Kidney epithelial cell (primary cell): ENCODE data around the gene SPDYC. TPM values are rescaled to one million over a fixed set of nuclear protein-coding genes. Genes with fewer than 3 reads are reported as not detected.
A peak's percentile ranks its signal among the peaks of the same experiment; 100 is the strongest.

Experiments used
- DNase-seq: peaks from one replicate; pipeline ENCODE4 v3.0.0-alpha.2; 2010; ENCODE audit warnings: low read depth
- H3K27me3 ChIP-seq: 2 replicates; pipeline ENCODE4 v1.6.0; 2011; ENCODE audit warnings: low read length; ENCODE audit not compliant: control insufficient read depth, insufficient read depth
- H3K36me3 ChIP-seq: 2 replicates; pipeline ENCODE4 v1.5.1; 2011; ENCODE audit warnings: low read length; ENCODE audit not compliant: control insufficient read depth, insufficient read depth
- H3K4me3 ChIP-seq: 2 replicates; pipeline ENCODE4 v1.5.1; 2011; ENCODE audit warnings: low read depth, mild to moderate bottlenecking, control low read depth, low read length
- total RNA-seq: library from RNA; depleted of rRNA; stranded (reverse); fragments of >200 nt; gene quantifications from 2 replicates; pipeline ENCODE4 v1.2.3, GENCODE V29; 2015
- TF ChIP-seq, protein P1 (sequence below): IDR thresholded peaks from 2 replicates; pipeline ENCODE4 v1.5.1; 2011; ENCODE audit warnings: mild to moderate bottlenecking, moderate library complexity, low read length, control low read depth, inconsistent platforms; ENCODE audit not compliant: insufficient read depth, poor library complexity, severe bottlenecking

SPDYC gene
- total RNA-seq, 1 donor from 2014 or later = not detected

- Histone ChIP-seq H3K36me3 (peaks cover 5% of the 10 kb centered on the region), H3K4me3 (no peak overlapping the region), H3K27me3 (no peaks in the 10 kb centered on the region)
- TF ChIP-seq, protein P1, sequence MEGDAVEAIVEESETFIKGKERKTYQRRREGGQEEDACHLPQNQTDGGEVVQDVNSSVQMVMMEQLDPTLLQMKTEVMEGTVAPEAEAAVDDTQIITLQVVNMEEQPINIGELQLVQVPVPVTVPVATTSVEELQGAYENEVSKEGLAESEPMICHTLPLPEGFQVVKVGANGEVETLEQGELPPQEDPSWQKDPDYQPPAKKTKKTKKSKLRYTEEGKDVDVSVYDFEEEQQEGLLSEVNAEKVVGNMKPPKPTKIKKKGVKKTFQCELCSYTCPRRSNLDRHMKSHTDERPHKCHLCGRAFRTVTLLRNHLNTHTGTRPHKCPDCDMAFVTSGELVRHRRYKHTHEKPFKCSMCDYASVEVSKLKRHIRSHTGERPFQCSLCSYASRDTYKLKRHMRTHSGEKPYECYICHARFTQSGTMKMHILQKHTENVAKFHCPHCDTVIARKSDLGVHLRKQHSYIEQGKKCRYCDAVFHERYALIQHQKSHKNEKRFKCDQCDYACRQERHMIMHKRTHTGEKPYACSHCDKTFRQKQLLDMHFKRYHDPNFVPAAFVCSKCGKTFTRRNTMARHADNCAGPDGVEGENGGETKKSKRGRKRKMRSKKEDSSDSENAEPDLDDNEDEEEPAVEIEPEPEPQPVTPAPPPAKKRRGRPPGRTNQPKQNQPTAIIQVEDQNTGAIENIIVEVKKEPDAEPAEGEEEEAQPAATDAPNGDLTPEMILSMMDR = no peak
- no peak for DNase-seq
These were observed 39.2 kb upstream of the SPDYC start for GRCh38 chr11:65130631-65131416.

- DNase-seq = no peak
- H3K36me3 ChIP-seq = peaks cover 5% of the 10 kb centered on the region
- TF ChIP-seq, protein P1 = no peak
These were observed 38.6 kb upstream of the SPDYC start for GRCh38 chr11:65131417-65131776.

DNA sequence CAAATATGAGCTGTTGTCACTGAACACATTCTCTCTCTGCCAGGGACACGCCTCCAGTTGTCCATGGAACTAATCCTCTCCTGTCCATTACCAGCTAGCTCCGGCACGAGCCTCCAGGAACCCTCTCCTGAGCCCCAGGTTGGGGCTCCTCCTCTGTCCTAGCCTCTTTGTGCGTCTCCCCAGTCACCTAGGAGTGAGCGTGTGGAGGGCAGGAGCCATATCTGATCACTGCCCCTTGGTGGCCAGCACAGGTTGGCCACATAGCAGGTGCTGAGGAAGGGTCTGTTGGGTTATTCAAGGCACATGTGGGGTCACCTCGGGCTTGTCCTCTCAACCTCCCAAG is 38.2 kb upstream of the SPDYC start:
- H3K4me3 ChIP-seq = no peak overlapping the region
- H3K36me3 ChIP-seq = peaks cover 4% of the 10 kb centered on the region
- H3K27me3 ChIP-seq = no peaks in the 10 kb centered on the region
- TF ChIP-seq, protein P1 = no peak
- DNase-seq = no peak

More at GRCh38 chr11:65131417-65131776, 38.6 kb upstream of the SPDYC start:
- no peak overlapping the region for H3K4me3 ChIP-seq
- no peaks in the 10 kb centered on the region for H3K27me3 ChIP-seq

GRCh38 chr11:65132238-65132987 is 37.6 kb upstream of the SPDYC start:
- no peaks in the 10 kb centered on the region for H3K27me3 ChIP-seq
- TF ChIP-seq, protein P1 = no peak
- H3K4me3 ChIP-seq = no peak overlapping the region
- H3K36me3 ChIP-seq = peaks cover 4% of the 10 kb centered on the region
- DNase-seq = no peak

- TF ChIP-seq, protein P1 = no peak
- Histone ChIP-seq H3K27me3 (no peaks in the 10 kb centered on the region), H3K4me3 (peak overlapping the region; percentile 79), H3K36me3 (peaks cover 4% of the 10 kb centered on the region)
- no peak for DNase-seq
These were observed 36.9 kb upstream of the SPDYC start for GRCh38 chr11:65132988-65133700.
